GM21447 (cell line): ENCODE data around the gene PUM2.

Experiments
- ATAC-seq: cut with Tn5 transposase; IDR thresholded peaks from one replicate; pipeline ENCODE4 v1.9.1; 2021; ENCODE audit not compliant: unreplicated experiment

Gene PUM2

DNA sequence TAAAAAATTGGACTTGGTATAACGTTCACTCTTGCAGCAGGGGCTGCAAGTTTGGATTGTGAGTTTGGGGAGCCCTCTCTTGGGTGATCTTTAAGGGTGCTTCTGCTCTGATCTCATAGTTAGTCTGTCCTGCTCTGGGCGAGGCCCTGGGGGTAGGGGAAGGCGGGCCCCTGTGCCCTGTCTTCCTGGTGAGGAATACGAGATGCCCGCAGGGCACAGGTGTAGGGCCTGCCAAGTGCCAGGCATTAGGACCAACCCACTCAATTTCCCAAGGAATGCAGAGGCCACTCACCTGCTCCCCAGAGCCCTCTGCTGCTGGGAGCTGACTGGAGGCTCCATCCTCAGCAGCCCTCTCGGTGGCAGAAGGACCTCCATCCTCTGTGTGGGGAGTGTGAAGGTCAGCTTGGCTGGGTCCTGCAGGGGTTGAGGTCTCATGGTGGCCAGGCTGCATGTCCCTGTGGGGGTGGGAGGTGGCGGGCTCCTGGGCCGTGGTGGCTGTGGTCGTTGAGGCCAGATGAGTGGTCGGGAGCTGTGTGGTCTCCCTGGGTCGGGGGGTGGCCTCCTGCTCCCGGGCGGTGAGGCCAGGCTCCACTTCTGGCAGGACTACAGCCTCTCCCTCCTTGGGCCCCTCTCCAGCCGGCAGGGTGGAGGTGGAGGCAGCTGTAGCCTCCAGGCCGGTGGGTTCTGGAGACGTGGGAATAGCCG, 147.0 kb downstream of the PUM2 start:
- ATAC-seq, result no peak

DNA sequence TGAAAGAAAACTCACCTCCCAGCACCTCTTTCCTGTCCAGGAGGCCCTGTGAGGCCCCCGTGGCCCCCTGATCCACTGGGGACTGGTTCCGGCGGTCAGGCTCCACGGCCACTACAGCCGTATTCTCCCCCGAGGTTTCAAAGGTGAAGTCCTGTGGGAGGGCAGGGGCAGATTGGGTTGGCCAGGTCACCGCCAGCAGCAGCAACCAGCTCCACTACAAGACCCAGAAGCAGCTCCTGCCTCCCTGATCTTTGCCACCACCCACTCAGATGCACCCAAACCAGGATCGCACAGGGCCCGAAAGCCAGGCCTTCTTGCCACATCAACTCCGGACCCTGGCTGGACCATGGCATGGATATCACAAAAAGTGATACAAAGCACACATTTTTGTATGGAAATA, 147.6 kb downstream of the PUM2 start:
- ATAC-seq, result no peak

DNA sequence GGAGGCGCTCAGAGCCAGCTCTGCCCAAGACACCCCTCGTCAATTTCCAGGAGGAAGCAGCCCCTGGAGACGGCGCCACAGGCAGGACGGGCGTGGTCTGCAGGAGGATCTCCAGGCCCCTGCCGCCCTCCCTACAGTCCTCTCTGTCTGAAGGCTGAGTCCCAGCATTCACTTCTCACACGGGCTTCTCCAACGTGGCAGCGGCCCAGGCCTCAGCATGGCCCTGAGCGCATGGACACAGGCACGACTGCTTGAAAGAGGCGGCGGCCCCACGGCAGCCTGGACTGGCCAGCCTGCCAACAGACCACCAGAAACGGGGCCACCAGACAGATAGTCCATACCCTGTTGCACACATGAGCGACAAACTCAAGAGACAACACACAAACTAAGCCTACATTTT, 149.0 kb downstream of the PUM2 start:
- no peak for ATAC-seq

DNA sequence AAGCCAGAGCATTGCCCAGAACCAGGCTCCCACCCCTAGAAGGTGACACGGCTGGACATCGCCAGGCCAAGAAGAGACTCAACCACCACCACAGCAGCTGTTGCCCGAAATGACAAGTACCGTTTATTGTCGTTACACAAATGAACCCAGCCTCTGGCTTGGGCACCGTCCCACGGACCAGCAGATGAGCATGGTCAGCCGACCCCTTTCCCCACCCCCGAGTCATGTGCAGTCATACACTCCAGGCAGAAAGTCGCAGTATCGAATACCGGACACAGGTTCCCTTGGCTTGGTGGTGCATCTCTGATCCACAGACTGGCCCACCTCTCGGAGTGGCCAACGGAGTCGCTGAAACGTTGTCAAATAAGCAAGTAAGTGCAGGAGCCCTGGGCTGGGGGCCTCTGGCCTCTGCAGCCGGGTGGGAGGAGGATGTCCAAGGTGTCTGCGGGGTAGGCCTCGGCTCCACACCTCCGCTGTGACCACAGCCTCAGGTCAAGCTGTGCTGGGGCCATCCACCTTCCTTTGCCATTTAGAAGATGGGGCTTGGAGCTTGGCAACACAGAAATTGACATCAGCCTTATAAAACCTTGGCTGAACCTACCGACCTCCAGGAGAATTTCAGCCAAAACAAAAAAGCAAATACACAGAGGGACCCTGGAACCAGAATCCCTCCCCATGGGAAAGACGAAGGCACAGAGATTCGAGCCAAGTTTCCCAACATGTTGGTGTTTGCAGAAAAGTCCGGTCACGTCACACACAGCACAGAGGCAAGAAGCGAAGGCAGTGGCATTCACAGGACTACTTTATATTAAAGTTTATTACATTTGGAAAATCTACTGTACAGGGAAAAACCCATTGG, 149.7 kb downstream of the PUM2 start:
- no peak for ATAC-seq

DNA sequence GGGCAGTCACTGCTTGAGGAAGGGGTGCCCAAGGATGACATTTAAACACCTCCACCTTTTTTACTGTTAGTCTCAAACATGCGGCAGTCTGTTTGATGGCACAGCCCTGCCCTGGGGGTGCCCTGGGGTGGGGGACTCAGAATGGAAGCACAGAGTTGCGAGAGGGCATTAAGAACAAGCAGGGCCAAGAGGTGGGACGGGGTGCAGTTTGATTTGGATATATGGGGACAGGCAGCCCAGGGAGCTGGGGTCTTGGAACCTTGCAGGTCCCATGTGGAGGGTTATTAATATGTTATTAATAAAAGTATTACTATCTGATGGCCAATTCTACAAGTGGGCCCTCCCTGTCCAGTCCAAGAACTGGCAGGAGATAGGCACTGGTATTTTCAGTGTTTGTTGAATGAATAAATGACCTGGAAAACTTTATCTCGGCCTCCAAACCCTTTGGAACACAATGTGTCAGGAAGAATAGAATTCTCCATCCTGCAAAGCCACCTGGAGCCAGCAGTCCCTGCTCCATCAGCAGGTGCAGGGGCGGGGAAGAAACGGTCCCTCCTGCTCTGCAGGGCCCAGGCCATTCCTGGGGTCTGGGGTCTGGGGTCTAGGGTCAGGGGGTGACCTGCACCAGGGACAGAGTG, 150.9 kb downstream of the PUM2 start:
- ATAC-seq, result no peak

DNA sequence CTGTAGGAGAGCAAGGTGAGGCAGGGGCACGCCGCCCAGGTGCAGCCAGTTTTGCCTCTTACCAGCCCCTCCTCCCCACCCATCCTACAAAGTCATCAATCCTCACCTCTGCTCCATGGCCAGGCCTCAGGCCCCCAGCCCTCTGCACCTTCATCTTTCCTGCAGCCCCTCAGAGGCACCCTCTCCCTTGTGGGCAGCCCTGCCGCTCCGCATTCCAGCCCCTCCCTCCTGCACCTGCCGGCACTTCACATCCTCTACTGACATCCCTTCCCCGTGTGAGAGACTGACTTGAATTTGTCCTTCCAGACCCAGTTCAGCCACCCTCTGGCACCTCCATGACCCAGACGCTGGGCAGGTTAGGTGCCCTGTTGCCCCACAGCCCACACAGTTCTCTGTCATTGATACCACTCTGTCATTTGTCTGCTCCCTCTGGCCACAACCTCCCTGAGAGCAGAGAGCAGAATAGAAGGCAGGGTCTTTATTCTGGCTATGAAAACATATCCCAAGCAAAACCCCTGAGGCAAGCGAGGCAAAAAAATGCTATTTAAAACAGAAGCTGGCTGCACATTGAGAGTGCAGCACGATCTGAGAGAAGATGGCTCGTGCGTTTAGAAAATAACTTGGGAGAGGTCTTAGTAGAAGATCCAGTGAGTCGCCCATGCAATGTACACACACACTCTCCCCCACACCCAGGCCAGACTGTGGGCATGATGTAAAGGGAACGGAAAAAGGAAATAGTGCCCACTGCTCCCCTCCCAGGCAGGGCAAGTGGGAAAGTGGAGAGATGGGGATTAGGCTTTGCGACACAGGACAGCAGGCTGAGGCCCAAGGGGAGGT, 151.6 kb downstream of the PUM2 start:
- no peak for ATAC-seq
